HepG2 (cell line): Measurements from ENCODE around the gene CD151. TPM values are rescaled to one million over a fixed set of nuclear protein-coding genes. Genes with fewer than 3 reads are reported as not detected.
A peak's percentile ranks its signal among the peaks of the same experiment; 100 is the strongest.

Experiments
- AGO1 ChIP-seq: fragments of 200-400 bp; formaldehyde crosslinking; IDR thresholded peaks from 2 replicates; pipeline ENCODE4 v1.6.1; 2017; ENCODE audit warnings: mild to moderate bottlenecking, low read depth, low read length, moderate library complexity; ENCODE audit not compliant: poor library complexity, severe bottlenecking
- DR1 ChIP-seq: sonication (generic); formaldehyde crosslinking; IDR thresholded peaks from 2 replicates; pipeline ENCODE4 v1.8.0; 2021; ENCODE audit warnings: mild to moderate bottlenecking, missing genetic modification reagents, inconsistent platforms
- ELF4 ChIP-seq: sonication (generic); formaldehyde crosslinking; IDR thresholded peaks from 2 replicates; pipeline ENCODE4 v1.5.0; 2020; ENCODE audit warnings: missing genetic modification reagents, mild to moderate bottlenecking, moderate library complexity, borderline replicate concordance
- HOXA9 ChIP-seq: sonication (generic); formaldehyde crosslinking; IDR thresholded peaks from 2 replicates; pipeline ENCODE4 v1.8.1; 2022; ENCODE audit warnings: missing genetic modification reagents, mild to moderate bottlenecking, moderate library complexity, borderline replicate concordance
- KDM3A ChIP-seq: IDR thresholded peaks from 2 replicates; pipeline ENCODE4 v1.6.1; 2018; ENCODE audit warnings: low read depth, missing compliant biosample characterization
- KLF16 ChIP-seq, 2 experiments: sonication (generic) in 1 of 2; formaldehyde crosslinking in 1 of 2; IDR thresholded peaks; 2 replicates each; pipeline versions ENCODE4 v1.6.1 to v1.8.0; 2016 to 2023; ENCODE audit warnings: missing genetic modification reagents in 2 of 2, missing compliant biosample characterization in 1 of 2
- SAFB2 ChIP-seq: sonication (generic); formaldehyde crosslinking; IDR thresholded peaks from 2 replicates; pipeline ENCODE4 v1.5.1; 2020; ENCODE audit warnings: missing genetic modification reagents, low read depth, mild to moderate bottlenecking, borderline replicate concordance
- ZNF264 ChIP-seq: sonication (generic); formaldehyde crosslinking; IDR thresholded peaks from 2 replicates; pipeline ENCODE4 v1.4.0; 2020; ENCODE audit warnings: missing genetic modification reagents
- ZNF800 ChIP-seq: sonication (generic); formaldehyde crosslinking; IDR thresholded peaks from 2 replicates; pipeline ENCODE4 v1.4.0; 2020; ENCODE audit warnings: missing genetic modification reagents
- ZSCAN31 ChIP-seq: sonication (generic); formaldehyde crosslinking; IDR thresholded peaks from 2 replicates; pipeline ENCODE4 v1.5.0; 2020; ENCODE audit warnings: low read depth, mild to moderate bottlenecking, missing genetic modification reagents
- polyA plus RNA-seq, 8 experiments: library from polyadenylated mRNA; depleted of rRNA in 3 of 8; stranded (reverse) in 7 of 8; unstranded in 1 of 8; fragments of >200 nt; fragmentation: Illumina TruSeq in 4 of 8; extraction: Trizol in 4 of 8; gene quantifications; 2 replicates each; pipeline versions ENCODE4 v1.2.1 to v1.2.3, GENCODE V29; 2011 to 2016; ENCODE audit warnings: low read depth in 4 of 8, missing spikeins in 1 of 8, mixed read lengths in 1 of 8; ENCODE audit not compliant: insufficient read depth in 1 of 8
- total RNA-seq, 5 experiments: library from RNA; depleted of rRNA; stranded (reverse); fragments of >200 nt; fragmentation: Illumina TruSeq; extraction: Trizol; gene quantifications; 2 replicates each; pipeline ENCODE4 v1.2.3, GENCODE V29; 2016; ENCODE audit warnings: low read depth in 1 of 5
- TF ChIP-seq, protein P1 (sequence below): sonication (generic); formaldehyde crosslinking; IDR thresholded peaks from one replicate; pipeline ENCODE4 v1.5.1; 2020; ENCODE audit warnings: mild to moderate bottlenecking, missing genetic modification reagents; ENCODE audit errors: not compliant biosample characterization
- TF ChIP-seq, protein P2 (sequence below): sonication (generic); formaldehyde crosslinking; IDR thresholded peaks from 2 replicates; pipeline ENCODE4 v1.5.0; 2020; ENCODE audit warnings: missing genetic modification reagents, mild to moderate bottlenecking, borderline replicate concordance
- TF ChIP-seq, protein P3 (sequence below): sonication (generic); formaldehyde crosslinking; IDR thresholded peaks from 2 replicates; pipeline ENCODE4 v1.8.0; 2023; ENCODE audit warnings: mild to moderate bottlenecking, missing genetic modification reagents

Gene CD151
- total and polyA plus RNA-seq, 2 of the 13 experiments (the other 11 are each of a cell fraction or from before 2014, with no cell fraction given), result 125 to 197 TPM

GRCh38 chr11:843086-843734 is 10.5 kb downstream of the CD151 start (continued):
- TF ChIP-seq, protein P1, sequence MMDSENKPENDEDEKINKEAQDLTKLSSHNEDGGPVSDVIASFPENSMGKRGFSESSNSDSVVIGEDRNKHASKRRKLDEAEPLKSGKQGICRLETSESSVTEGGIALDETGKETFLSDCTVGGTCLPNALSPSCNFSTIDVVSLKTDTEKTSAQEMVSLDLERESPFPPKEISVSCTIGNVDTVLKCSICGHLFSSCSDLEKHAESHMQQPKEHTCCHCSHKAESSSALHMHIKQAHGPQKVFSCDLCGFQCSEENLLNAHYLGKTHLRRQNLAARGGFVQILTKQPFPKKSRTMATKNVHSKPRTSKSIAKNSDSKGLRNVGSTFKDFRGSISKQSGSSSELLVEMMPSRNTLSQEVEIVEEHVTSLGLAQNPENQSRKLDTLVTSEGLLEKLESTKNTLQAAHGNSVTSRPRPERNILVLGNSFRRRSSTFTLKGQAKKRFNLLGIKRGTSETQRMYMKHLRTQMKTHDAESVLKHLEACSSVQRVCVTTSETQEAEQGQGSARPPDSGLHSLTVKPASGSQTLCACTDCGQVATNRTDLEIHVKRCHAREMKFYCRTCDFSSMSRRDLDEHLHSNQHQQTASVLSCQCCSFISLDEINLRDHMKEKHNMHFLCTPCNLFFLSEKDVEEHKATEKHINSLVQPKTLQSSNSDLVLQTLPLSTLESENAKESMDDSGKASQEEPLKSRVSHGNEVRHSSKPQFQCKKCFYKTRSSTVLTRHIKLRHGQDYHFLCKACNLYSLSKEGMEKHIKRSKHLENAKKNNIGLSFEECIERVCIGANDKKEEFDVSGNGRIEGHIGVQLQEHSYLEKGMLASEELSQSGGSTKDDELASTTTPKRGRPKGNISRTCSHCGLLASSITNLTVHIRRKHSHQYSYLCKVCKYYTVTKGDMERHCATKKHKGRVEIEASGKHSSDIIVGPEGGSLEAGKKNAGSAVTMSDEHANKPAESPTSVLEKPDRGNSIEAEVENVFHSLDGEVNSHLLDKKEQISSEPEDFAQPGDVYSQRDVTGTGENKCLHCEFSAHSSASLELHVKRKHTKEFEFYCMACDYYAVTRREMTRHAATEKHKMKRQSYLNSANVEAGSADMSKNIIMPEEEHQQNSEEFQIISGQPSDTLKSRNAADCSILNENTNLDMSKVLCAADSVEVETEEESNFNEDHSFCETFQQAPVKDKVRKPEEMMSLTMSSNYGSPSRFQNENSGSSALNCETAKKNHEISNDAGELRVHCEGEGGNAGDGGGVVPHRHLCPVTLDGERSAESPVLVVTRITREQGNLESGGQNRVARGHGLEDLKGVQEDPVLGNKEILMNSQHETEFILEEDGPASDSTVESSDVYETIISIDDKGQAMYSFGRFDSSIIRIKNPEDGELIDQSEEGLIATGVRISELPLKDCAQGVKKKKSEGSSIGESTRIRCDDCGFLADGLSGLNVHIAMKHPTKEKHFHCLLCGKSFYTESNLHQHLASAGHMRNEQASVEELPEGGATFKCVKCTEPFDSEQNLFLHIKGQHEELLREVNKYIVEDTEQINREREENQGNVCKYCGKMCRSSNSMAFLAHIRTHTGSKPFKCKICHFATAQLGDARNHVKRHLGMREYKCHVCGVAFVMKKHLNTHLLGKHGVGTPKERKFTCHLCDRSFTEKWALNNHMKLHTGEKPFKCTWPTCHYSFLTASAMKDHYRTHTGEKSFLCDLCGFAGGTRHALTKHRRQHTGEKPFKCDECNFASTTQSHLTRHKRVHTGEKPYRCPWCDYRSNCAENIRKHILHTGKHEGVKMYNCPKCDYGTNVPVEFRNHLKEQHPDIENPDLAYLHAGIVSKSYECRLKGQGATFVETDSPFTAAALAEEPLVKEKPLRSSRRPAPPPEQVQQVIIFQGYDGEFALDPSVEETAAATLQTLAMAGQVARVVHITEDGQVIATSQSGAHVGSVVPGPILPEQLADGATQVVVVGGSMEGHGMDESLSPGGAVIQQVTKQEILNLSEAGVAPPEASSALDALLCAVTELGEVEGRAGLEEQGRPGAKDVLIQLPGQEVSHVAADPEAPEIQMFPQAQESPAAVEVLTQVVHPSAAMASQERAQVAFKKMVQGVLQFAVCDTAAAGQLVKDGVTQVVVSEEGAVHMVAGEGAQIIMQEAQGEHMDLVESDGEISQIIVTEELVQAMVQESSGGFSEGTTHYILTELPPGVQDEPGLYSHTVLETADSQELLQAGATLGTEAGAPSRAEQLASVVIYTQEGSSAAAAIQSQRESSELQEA (CRISPR knock-in tag), result peak; percentile 28
- TF ChIP-seq AGO1, result peak; percentile 18
- TF ChIP-seq ELF4 (CRISPR knock-in tag), result 0 out of 2 replicates have a peak, but pooled peaks have one; percentile 34
- 0 out of 2 replicates have a peak, but pooled peaks have one; percentile 13 for TF ChIP-seq HOXA9
- 0 out of 2 replicates have a peak, but pooled peaks have one; percentile 4 for TF ChIP-seq ZNF264 (CRISPR knock-in tag)
- TF ChIP-seq KDM3A (CRISPR knock-in tag), result 0 out of 2 replicates have a peak, but pooled peaks have one; percentile 3
- no peak for TF ChIP-seq ZNF800 (CRISPR knock-in tag)
- TF ChIP-seq DR1, result 0 out of 2 replicates have a peak, but pooled peaks have one; percentile 25
- peak; percentile 50; the same call in 1 of the 2 replicates for TF ChIP-seq ZSCAN31 (CRISPR knock-in tag)
- no peak for TF ChIP-seq KLF16 (CRISPR knock-in tag; IDR thresholded peaks at IDR 0.05)
- TF ChIP-seq, protein P2, sequence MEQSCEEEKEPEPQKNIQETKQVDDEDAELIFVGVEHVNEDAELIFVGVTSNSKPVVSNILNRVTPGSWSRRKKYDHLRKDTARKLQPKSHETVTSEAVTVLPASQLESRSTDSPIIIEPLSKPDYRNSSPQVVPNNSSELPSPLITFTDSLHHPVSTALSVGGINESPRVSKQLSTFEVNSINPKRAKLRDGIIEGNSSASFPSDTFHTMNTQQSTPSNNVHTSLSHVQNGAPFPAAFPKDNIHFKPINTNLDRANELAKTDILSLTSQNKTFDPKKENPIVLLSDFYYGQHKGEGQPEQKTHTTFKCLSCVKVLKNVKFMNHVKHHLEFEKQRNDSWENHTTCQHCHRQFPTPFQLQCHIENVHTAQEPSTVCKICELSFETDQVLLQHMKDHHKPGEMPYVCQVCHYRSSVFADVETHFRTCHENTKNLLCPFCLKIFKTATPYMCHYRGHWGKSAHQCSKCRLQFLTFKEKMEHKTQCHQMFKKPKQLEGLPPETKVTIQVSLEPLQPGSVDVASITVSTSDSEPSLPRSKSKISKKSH, result no peak
- no peak for TF ChIP-seq SAFB2 (CRISPR knock-in tag)
- TF ChIP-seq, protein P3, sequence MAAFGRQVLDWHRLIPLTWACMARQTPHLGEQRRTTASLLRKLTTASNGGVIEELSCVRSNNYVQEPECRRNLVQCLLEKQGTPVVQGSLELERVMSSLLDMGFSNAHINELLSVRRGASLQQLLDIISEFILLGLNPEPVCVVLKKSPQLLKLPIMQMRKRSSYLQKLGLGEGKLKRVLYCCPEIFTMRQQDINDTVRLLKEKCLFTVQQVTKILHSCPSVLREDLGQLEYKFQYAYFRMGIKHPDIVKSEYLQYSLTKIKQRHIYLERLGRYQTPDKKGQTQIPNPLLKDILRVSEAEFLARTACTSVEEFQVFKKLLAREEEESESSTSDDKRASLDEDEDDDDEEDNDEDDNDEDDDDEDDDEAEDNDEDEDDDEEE (CRISPR knock-in tag), result 0 out of 2 replicates have a peak, but pooled peaks have one; percentile 6
